HTERT RPE-1 (cell line): ENCODE data around the gene SFTPA2.
"Not testable (repeated sequence)": the region's sequence is repeated elsewhere in the genome, so short reads cannot be mapped to it uniquely, and the experiment has no call there.

Experiments
- in situ Hi-C: fragments of 300-500 bp; cut with MboI; formaldehyde crosslinking; loops from 4 replicates; pipeline ENCODE4 v1.14.3; 2020; ENCODE audit warnings: low sequenced_read_pairs

The SFTPA2 gene

DNA sequence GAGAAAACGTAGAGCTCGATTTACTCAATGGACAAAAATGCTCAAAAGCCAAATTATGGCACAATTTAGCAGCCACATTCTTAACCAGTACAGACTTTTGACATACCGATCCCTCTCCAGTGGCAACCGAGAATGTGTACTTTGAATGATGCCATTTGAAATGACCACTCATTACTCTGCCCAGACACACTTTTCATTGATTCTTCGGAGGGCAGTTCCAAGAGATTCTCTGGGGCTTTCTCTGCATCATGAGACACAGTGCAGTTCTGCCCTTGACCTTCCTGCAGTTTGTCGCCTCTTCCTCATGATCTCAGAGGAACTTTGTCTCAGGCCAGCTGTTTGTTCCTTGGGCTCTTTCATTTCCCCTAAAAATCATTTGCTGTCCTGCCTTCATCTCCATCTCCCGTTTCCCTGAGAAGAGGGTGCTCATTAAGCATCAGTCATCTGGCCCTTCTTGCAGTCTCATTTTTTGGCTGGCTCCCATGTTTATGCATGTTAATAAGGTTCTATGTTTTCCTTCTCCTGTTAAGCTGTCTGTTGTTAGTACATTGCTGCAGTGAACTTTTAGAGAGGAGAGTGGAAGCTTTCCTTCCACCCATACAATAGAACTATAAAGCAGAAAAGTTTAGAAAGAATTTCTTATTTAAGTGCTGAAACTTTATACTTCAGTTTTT lies 43.5 kb downstream of the SFTPA2 start:
- in situ Hi-C loops = not testable (repeated sequence)

DNA sequence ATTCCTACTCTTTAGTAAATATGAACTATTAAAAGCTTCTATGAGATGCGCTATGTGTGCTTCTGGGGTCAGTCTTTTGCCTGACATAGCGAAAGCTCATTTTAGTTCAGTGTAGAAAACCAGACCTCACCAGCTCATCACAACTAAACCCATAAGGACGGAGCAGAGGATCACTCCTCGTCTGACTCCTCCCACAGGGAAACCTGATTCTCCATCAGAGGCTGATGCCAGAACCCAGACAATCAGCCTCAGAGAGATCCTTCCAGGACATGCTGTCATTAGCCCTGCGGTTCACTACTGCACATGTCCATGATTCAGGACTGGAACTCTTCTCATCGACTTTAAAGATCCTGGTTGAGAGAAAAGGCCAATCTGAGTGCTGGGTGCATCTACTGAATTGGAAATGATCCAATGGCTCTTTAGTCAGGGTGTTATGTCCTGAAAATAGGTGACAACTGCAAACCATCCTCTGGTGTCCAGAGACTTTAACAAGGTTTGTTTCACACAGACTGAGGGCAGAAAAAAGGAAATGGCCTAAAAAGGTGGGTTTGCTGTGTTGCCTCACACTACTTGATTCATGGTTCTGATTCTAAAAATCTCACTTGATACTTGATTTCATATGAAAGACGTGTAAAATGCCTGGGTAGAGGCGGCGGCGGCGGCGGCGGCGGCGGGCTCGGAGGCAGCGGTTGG lies 48.2 kb downstream of the SFTPA2 start, which contains the start of gene EIF5AL1:
Gene EIF5AL1, plus strand, starts transcription at position 643 of the 693 bp plus-strand sequence. CDS start 117 bp downstream, outside the sequence.
- in situ Hi-C loops = not testable (repeated sequence)

DNA sequence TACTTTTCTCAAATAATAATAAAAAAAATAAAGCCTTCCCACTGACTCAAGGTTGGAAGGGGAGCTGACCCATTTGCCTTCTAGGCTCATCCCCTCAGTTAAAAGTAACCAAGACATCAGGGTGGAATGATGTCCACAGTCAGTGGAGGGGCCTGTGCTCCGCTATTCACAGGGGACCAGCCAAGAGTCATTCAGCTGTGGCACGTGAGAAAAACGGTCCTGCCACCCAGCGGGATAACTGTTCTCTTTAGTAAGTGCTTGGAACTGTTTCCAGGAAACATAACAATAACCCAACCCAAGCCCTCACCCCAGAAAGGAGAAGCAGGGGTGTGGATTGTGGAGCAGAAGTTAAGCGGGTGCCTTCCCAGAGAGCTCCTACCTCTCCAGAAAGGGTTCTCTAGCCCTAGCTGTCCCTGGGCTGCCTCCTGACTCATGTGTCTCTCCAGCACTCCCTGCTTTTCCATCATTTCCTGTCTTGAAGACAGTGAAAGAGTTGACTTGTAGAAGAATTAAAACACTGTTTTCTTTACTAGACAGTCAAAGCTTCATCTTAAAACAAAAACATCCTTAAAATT lies 50.2 kb downstream of the SFTPA2 start:
- in situ Hi-C loops = not testable (repeated sequence)

GRCh38 chr10:79509306-79509933 lies 50.8 kb downstream of the SFTPA2 start:
- in situ Hi-C loops = not testable (repeated sequence)

- in situ Hi-C loops = not testable (repeated sequence)
Measured at GRCh38 chr10:79508245-79508644, 52.0 kb downstream of the SFTPA2 start.

DNA sequence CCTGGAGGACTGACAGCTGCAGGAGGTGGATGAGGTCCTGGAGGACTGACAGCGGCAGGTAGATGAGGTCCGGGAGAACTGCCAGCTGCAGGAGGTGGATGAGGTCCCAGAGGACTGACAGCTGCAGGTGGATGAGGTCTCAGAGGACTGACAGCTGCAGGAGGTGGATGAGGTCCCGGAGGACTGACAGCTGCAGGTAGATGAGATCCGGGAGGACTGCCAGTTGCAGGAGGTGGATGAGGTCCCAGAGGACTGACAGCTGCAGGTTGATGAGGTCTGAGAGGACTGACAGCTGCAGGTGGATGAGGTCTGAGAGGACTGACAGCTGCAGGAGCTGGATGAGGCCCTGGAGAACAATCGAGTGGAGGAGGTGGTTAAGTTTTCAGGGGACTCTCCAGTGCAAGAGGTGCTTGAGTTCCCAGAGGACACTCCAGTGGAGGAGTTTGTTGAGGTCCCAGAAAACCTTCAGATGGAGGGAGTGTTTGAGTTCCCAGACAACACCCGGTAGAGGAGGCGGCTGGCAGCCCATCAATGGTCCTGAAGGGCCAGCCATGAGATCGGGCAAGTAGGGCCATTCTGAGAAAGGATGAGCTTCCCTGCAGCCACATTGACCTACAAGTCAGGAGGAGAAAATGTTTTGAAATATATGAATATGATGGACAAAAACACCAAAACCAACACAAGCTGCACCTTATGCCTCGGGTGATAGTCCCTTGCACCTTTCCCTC lies 52.6 kb downstream of the SFTPA2 start:
- in situ Hi-C loops = no loop called here
